ENCODE measurements around the gene TCAF1.

TCAF1 gene, protein sequence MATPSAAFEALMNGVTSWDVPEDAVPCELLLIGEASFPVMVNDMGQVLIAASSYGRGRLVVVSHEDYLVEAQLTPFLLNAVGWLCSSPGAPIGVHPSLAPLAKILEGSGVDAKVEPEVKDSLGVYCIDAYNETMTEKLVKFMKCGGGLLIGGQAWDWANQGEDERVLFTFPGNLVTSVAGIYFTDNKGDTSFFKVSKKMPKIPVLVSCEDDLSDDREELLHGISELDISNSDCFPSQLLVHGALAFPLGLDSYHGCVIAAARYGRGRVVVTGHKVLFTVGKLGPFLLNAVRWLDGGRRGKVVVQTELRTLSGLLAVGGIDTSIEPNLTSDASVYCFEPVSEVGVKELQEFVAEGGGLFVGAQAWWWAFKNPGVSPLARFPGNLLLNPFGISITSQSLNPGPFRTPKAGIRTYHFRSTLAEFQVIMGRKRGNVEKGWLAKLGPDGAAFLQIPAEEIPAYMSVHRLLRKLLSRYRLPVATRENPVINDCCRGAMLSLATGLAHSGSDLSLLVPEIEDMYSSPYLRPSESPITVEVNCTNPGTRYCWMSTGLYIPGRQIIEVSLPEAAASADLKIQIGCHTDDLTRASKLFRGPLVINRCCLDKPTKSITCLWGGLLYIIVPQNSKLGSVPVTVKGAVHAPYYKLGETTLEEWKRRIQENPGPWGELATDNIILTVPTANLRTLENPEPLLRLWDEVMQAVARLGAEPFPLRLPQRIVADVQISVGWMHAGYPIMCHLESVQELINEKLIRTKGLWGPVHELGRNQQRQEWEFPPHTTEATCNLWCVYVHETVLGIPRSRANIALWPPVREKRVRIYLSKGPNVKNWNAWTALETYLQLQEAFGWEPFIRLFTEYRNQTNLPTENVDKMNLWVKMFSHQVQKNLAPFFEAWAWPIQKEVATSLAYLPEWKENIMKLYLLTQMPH

GRCh38 chr7:143901668-143902331 is at the start of gene TCAF1:
TSS of gene TCAF1 (minus strand) at chr7:143902176. CDS start at chr7:143876608, 25,568 bp downstream.
- peak; percentile 87 for DNase-seq

GRCh38 chr7:143948733-143949132 is 46.8 kb upstream of the TCAF1 start:
- no peak for DNase-seq

DNA sequence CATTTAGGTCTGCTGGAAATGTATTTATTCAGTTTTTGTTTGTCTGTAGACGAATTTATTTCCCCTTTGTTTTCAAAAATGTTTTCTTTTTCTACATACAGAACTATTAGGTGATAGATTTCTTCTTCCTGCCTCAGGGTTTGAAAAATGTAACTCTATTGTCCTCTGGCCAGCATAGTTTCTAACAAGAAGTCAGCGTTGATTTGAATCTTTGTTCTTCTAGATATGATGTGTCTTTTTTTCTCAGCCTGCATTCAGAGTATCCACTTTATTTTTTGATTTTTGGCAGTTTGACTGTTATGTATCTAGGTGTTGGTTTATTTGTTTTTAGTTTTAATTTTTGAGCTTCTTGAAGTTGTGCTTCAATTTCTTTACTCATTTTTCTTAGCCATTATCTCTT is 45.1 kb upstream of the TCAF1 start:
- DNase-seq = no peak

GRCh38 chr7:143945423-143945822 is 43.4 kb upstream of the TCAF1 start:
- DNase-seq = no peak

GRCh38 chr7:143938379-143939243 is 36.6 kb upstream of the TCAF1 start:
- no peak for DNase-seq

- DNase-seq = no peak
Measured at GRCh38 chr7:143936087-143937009, 34.4 kb upstream of the TCAF1 start.

- DNase-seq = no peak
Measured at GRCh38 chr7:143934526-143935325, 32.8 kb upstream of the TCAF1 start, which contains the start of gene OR2F2. TSS of gene OR2F2 (plus strand) at chr7:143935233. CDS start at chr7:143935233, 0 bp downstream.

DNA sequence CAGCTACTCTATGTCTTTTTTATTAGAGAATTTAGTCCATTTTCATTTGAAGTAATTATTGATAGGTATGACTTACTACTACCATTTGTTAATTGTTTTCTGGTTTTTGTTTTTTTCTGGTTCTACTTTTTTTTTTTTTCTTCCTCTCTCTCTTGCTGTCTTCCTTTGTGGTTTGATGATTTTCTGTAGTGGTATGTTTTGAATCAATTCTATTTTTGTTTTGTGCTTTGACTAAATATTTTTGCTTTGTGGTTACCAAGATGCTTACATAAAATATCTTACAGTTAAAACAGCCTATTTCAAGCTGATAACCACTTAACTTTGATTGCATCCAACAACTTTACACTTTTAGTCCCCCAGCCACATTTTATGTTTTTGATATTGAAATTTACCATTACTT is 29.8 kb upstream of the TCAF1 start:
- DNase-seq = no peak

- DNase-seq = no peak
Measured at GRCh38 chr7:143929224-143929920, 27.4 kb upstream of the TCAF1 start.

DNA sequence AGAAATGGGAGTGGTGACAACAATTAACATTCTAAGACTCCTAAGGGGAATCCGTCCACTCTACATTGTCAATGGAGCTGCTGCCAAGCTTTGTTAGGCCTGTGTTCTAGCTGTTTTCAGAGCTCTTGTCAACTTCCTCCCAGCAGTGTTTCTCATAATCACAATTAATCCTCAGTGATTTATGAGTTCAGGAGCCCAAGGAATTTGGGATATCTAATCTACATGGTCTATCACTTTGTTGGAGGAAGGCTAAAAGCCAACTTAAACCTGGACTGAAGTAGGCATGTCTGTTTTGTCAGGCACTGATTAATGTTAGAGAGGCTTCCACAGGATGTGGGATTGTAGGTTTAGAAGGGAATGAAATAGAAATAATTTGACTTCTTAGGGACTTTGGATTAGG is 22.9 kb upstream of the TCAF1 start:
- no peak for DNase-seq

DNA sequence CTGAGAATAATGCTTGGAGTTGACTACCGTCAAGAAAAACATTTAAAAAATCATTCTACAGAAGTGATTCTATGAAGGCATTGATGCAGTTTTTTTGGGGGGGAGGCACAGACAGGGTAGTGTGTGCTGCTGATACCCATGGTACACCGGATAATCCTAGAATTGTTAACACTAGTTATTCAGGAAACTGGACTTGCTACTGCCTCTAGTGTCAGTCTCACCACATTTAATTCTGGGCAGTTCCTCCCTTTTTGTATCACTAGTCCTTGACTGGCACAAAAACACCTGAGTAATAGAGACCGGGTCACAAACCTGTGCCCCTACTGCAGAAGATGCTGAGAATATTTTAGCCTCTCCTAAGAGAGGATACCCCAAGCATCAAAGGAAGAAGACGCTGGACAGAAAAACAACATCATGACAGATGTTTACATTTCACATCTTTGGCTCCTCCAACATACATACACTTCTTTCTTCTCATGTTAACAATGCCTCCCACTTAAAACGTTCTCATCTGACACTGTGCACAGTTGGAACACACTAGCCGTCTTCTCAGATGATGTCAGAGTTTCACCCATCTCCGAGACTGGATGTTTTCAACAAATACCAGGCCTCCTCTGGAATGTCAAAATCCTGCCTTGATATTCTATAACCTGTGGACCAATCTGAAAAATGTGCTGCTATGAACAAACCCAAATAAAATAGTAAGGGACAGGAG is 13.1 kb upstream of the TCAF1 start:
- no peak for DNase-seq

DNA sequence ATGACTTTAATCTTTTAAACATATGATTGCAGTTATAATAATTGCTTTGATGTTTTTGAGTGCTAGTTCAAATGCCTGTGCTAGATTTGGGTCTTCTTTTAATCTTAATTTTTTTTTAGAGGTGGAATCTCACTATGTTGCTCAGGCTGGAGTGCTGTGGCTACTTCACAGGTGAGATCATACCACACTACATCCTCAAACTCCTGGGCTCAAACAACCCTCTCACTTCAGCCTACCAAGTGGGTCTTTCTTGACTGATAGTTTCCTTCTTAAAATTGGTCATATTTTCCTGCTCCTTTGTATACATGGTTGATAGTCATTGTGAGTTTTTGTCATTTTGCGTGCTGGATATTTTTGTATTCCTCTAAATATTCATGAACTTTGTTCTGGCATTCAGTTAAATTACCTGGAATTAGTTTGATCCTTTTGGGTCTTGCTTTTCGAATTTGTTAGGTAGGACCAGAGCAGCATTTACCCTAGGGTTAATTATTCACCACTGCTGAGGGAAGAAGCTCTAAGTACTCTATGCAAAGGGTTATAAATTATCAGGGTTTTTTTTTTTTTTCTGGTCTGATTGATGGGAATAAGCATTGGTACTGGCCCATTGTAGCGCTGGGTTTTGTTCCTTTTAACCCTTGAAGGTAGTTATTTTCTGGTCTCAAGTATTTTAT is 12.1 kb upstream of the TCAF1 start:
- DNase-seq = no peak

GRCh38 chr7:143910473-143911248 is 8.7 kb upstream of the TCAF1 start:
- DNase-seq = no peak

- no peak for DNase-seq
Measured at GRCh38 chr7:143909863-143910262, 7.9 kb upstream of the TCAF1 start.

- DNase-seq = no peak
Measured at GRCh38 chr7:143908120-143908519, 6.1 kb upstream of the TCAF1 start.

DNA sequence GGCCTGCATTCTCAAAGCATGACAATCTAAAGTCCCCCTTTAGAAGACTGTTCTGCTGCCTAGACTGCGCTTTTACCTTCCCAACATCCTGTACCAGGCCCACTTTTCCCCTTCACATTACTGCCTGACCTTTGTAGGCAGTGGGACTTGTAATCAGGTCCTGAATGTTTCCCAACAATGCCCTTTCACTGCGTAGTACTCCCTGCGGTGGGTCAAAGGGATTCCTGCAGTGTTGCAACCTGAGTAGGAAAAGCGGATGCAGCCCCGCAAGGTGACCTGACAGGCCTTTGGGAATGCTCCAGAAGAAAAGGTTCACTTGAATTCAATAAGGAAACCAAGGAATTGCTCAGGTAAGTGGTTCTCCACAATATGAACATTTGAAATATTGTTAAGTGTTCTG is 4.9 kb upstream of the TCAF1 start:
- no peak for DNase-seq

- no peak for DNase-seq
Measured at GRCh38 chr7:143906151-143906550, 4.2 kb upstream of the TCAF1 start.
